Fibroblast of lung (primary cell): Measurements from ENCODE around the gene C1QTNF3. TPM values are rescaled to one million over a fixed set of nuclear protein-coding genes. Genes with fewer than 3 reads are reported as not detected.

ENCODE experiments used
- DNase-seq, 2 donors: peaks; one replicate each; pipeline versions ENCODE4 v3.0.0 to v3.0.0-alpha.2; 2010; ENCODE audit warnings: low read depth in 2 of 2
- H2AFZ ChIP-seq: 2 replicates; pipeline ENCODE4 v1.5.1; 2012; ENCODE audit warnings: low read length, control low read depth, inconsistent platforms
- H3K27ac ChIP-seq: 2 replicates; pipeline ENCODE4 v1.5.1; 2011; ENCODE audit warnings: low read length, control low read depth; ENCODE audit not compliant: insufficient read depth
- H3K27me3 ChIP-seq: 2 replicates; pipeline ENCODE4 v1.5.1; 2011; ENCODE audit warnings: mild to moderate bottlenecking, low read length; ENCODE audit not compliant: control insufficient read depth, insufficient read depth
- H3K36me3 ChIP-seq: 2 replicates; pipeline ENCODE4 v1.5.1; 2011; ENCODE audit warnings: low read length; ENCODE audit not compliant: control insufficient read depth, insufficient read depth
- H3K4me1 ChIP-seq: 2 replicates; pipeline ENCODE4 v1.5.1; 2011; ENCODE audit warnings: low read length; ENCODE audit not compliant: control insufficient read depth, insufficient read depth; ENCODE audit errors: extremely low read depth
- H3K4me2 ChIP-seq: 2 replicates; pipeline ENCODE4 v1.5.1; 2011; ENCODE audit warnings: low read length, control low read depth; ENCODE audit not compliant: insufficient read depth; ENCODE audit errors: extremely low read depth
- H3K4me3 ChIP-seq, 4 experiments: fragments of 200-600 bp in 1 of 4; sonication (generic) in 1 of 4; replicated peaks in 1 of 4; 2 replicates each; pipeline ENCODE4 v1.5.1; 2011 to 2016; ENCODE audit warnings: low read length in 4 of 4, low read depth in 3 of 4, mild to moderate bottlenecking in 3 of 4, control low read depth in 2 of 4, inconsistent platforms in 1 of 4, mixed read lengths in 1 of 4; ENCODE audit not compliant: insufficient read depth in 1 of 4; ENCODE audit errors: control extremely low read depth in 1 of 4
- H3K79me2 ChIP-seq: 2 replicates; pipeline ENCODE4 v1.5.1; 2012; ENCODE audit warnings: mild to moderate bottlenecking, low read length, inconsistent platforms; ENCODE audit not compliant: control insufficient read depth, insufficient read depth
- H3K9ac ChIP-seq: 2 replicates; pipeline ENCODE4 v1.5.1; 2011; ENCODE audit warnings: mild to moderate bottlenecking, low read length, control low read depth; ENCODE audit not compliant: insufficient read depth
- H3K9me3 ChIP-seq: 2 replicates; pipeline ENCODE4 v1.5.1; 2012; ENCODE audit warnings: low read depth, low read length; ENCODE audit not compliant: control insufficient read depth, insufficient read depth
- H4K20me1 ChIP-seq: 2 replicates; pipeline ENCODE4 v1.5.1; 2011; ENCODE audit warnings: low read length; ENCODE audit not compliant: control insufficient read depth, insufficient read depth; ENCODE audit errors: extremely low read depth
- EZH2 ChIP-seq: IDR thresholded peaks from 2 replicates; pipeline ENCODE4 v1.5.1; 2012; ENCODE audit warnings: low read length, control low read depth, mild to moderate bottlenecking; ENCODE audit errors: missing control alignments
- polyA plus RNA-seq, 2 donors: library from polyadenylated mRNA; depleted of rRNA in 1 of 2; stranded (reverse) in 1 of 2; unstranded in 1 of 2; fragments of >200 nt; gene quantifications; 2 replicates each; pipeline ENCODE4 v1.2.1, GENCODE V29; 2011 to 2012; ENCODE audit warnings: missing spikeins in 1 of 2
- total RNA-seq: library from RNA; depleted of rRNA; stranded (reverse); fragments of >200 nt; gene quantifications from 2 replicates; pipeline ENCODE4 v1.2.1, GENCODE V29; 2014
- TF ChIP-seq, protein P1 (sequence below), 2 donors: IDR thresholded peaks in 1 of 2; conservative IDR thresholded peaks in 1 of 2; 1 replicate in 1 of 2; 2 replicates in 1 of 2; pipeline ENCODE4 v1.5.1; 2011 to 2012; ENCODE audit warnings: low read length in 2 of 2, control low read depth in 1 of 2, inconsistent platforms in 1 of 2, low read depth in 1 of 2, mild to moderate bottlenecking in 1 of 2

Gene C1QTNF3
- total and polyA plus RNA-seq, 2 donors (not counting 1 experiment from before 2014, with no cell fraction given) = 0.68 to 1.2 TPM

- Histone ChIP-seq H3K4me1 (no peaks in the 10 kb centered on the region), H3K79me2 (no peaks in the 10 kb centered on the region), H3K27ac (no peak overlapping the region), H3K9me3 (no peaks in the 10 kb centered on the region), H3K27me3 (no peaks in the 10 kb centered on the region), H4K20me1 (no peaks in the 10 kb centered on the region), H3K9ac (no peak overlapping the region), H3K36me3 (no peaks in the 10 kb centered on the region), H3K4me2 (no peak overlapping the region), H3K4me3 (no peak overlapping the region), H2AFZ (no peak overlapping the region)
- no peak for DNase-seq
- no peak for TF ChIP-seq EZH2
- TF ChIP-seq, protein P1, sequence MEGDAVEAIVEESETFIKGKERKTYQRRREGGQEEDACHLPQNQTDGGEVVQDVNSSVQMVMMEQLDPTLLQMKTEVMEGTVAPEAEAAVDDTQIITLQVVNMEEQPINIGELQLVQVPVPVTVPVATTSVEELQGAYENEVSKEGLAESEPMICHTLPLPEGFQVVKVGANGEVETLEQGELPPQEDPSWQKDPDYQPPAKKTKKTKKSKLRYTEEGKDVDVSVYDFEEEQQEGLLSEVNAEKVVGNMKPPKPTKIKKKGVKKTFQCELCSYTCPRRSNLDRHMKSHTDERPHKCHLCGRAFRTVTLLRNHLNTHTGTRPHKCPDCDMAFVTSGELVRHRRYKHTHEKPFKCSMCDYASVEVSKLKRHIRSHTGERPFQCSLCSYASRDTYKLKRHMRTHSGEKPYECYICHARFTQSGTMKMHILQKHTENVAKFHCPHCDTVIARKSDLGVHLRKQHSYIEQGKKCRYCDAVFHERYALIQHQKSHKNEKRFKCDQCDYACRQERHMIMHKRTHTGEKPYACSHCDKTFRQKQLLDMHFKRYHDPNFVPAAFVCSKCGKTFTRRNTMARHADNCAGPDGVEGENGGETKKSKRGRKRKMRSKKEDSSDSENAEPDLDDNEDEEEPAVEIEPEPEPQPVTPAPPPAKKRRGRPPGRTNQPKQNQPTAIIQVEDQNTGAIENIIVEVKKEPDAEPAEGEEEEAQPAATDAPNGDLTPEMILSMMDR (conservative IDR thresholded peaks at IDR 0.05 in 1 of 2, IDR thresholded peaks at IDR 0.05 in 1 of 2; ENCODE audit: low read depth in 1 of 2, low read length in 2 of 2) = no peak
Observed at GRCh38 chr5:33980030-33980429, 63.0 kb downstream of the C1QTNF3 start.

- Histone ChIP-seq H3K27me3 (no peaks in the 10 kb centered on the region), H3K4me1 (no peaks in the 10 kb centered on the region), H3K27ac (no peak overlapping the region), H3K4me2 (no peak overlapping the region), H3K79me2 (no peaks in the 10 kb centered on the region), H3K9me3 (no peaks in the 10 kb centered on the region), H3K36me3 (no peaks in the 10 kb centered on the region), H3K4me3 (no peak overlapping the region), H2AFZ (no peak overlapping the region), H3K9ac (no peak overlapping the region), H4K20me1 (no peaks in the 10 kb centered on the region)
- TF ChIP-seq EZH2 = no peak
- TF ChIP-seq, protein P1 (conservative IDR thresholded peaks at IDR 0.05 in 1 of 2, IDR thresholded peaks at IDR 0.05 in 1 of 2; ENCODE audit: low read depth in 1 of 2, low read length in 2 of 2) = no peak
- no peak for DNase-seq
Observed at GRCh38 chr5:33978306-33978705, 64.7 kb downstream of the C1QTNF3 start.

DNA sequence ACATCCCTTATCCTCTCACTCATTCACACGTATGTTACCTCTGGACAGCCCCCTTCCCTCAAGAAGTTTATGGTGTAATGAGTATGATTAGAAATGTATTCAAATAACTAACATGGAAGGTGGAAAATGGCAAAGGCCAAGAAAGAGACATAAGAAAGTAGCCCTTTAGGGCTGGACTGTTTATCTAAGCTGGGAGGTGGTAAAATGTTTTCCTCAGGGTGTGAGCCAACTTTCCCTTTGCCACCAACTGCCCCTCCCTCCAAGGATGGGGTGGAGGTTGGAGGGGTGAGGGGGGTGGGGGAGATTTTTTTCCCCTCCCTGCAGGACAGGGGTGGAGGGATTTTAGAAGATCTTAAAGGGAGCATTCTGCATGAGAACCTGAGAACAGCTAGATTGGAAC lies 66.7 kb downstream of the C1QTNF3 start:
- Histone ChIP-seq H3K4me1 (no peaks in the 10 kb centered on the region), H3K27ac (no peak overlapping the region), H2AFZ (no peak overlapping the region), H3K9ac (no peak overlapping the region), H3K4me2 (no peak overlapping the region), H3K79me2 (no peaks in the 10 kb centered on the region), H3K36me3 (no peaks in the 10 kb centered on the region), H3K27me3 (no peaks in the 10 kb centered on the region), H4K20me1 (no peaks in the 10 kb centered on the region), H3K9me3 (no peaks in the 10 kb centered on the region), H3K4me3 (no peak overlapping the region)
- DNase-seq = no peak
- TF ChIP-seq, protein P1 (conservative IDR thresholded peaks at IDR 0.05 in 1 of 2, IDR thresholded peaks at IDR 0.05 in 1 of 2; ENCODE audit: low read depth in 1 of 2, low read length in 2 of 2) = no peak
- TF ChIP-seq EZH2 = no peak
